22Rv1 (cell line): ENCODE measurements around the gene PLEKHA6.

ENCODE experiments used
- H3K27ac ChIP-seq: fragments of 450-650 bp; 2 replicates; pipeline ENCODE4 v1.5.1; 2017
- ZFX ChIP-seq: fragments of 450-650 bp; IDR thresholded peaks from 2 replicates; pipeline ENCODE4 v1.6.1; 2017; ENCODE audit warnings: antibody characterized with exemption, borderline replicate concordance
- TF ChIP-seq, protein P1 (sequence below): fragments of 450-650 bp; IDR thresholded peaks from 2 replicates; pipeline ENCODE4 v1.5.1; 2017; ENCODE audit warnings: mild to moderate bottlenecking

The PLEKHA6 gene

DNA sequence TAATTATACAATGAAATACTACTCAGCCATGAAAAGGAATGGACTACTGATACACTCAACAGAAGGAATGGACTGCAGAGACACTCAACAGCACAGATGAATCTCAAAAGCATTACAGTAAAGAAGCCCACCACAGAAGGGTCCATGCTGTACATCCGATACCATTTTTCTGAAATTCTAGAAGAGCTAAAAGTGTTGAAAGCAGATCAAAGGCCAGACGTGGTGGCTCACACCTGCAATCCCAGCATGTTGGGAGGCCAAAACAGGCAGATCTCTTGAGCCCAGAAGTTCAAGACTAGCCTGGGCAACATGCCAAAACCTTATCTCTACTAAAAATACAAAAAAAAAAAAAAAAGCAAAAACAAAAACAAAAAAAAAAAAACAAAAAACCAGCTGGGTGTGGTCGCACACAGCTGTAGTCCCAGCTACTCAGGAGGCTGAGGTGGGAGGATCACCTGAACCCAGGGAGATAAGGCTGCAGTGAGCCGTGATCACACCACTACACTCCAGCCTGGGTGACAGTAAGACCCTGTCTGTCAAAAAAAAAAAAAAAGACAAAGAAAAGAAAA, 36.4 kb upstream of the PLEKHA6 start:
- TF ChIP-seq, protein P1, sequence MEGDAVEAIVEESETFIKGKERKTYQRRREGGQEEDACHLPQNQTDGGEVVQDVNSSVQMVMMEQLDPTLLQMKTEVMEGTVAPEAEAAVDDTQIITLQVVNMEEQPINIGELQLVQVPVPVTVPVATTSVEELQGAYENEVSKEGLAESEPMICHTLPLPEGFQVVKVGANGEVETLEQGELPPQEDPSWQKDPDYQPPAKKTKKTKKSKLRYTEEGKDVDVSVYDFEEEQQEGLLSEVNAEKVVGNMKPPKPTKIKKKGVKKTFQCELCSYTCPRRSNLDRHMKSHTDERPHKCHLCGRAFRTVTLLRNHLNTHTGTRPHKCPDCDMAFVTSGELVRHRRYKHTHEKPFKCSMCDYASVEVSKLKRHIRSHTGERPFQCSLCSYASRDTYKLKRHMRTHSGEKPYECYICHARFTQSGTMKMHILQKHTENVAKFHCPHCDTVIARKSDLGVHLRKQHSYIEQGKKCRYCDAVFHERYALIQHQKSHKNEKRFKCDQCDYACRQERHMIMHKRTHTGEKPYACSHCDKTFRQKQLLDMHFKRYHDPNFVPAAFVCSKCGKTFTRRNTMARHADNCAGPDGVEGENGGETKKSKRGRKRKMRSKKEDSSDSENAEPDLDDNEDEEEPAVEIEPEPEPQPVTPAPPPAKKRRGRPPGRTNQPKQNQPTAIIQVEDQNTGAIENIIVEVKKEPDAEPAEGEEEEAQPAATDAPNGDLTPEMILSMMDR, result no peak
- TF ChIP-seq ZFX, result no peak
- no peak overlapping the region for H3K27ac ChIP-seq

DNA sequence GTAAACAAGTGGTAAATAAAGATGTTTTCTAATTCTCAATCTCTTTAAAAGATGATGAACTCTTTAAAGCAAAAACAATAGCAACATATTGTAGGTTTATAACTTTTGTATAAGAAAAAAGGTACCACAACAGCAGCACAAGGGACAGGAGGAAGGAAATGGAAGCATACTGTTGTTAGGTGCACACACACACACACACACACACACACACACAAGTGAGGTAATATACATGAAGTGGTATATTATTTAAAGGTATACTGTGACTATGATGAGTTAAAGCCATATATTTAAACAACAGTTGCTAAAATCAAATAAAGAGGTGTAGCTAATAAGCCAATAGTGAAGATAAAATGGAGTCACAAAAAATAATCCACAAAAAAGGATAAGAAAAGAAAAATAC, 31.9 kb upstream of the PLEKHA6 start:
- no peak for TF ChIP-seq ZFX
- TF ChIP-seq, protein P1, result no peak
- H3K27ac ChIP-seq, result no peak overlapping the region

DNA sequence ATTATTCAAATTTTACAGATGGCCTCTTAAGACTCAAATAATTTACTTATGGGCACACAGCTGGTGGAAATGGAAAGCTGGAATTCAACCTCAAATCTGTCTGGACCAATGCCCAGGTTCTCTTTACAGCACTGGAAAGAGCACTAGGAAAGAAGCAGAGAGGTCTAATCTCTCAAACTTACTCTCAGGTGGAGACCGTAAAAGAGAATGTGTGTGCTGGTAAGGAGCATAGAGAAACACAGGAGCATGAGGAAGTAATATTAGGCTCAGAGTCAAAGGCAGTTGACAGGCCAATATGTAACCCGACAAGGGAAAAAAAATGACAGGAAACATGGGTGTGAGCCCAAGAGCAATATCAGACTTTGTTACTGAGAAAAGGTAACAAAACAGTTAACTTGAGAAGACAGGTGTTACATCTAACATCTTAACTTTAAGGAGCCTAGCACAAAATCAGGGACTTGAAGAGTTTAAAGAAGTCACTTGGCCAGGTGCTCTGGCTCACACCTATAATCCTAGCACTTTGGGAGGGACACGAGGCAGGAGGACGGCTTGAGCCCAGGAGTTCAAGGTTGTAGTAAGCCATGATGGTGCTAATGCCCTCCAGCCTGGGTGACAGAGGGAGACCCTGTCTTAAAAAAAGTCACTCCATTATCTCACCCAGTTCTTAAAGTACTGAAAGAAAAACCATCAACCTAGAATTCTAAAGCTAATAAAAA, 31.2 kb upstream of the PLEKHA6 start:
- no peak overlapping the region for H3K27ac ChIP-seq
- TF ChIP-seq, protein P1, result no peak
- TF ChIP-seq ZFX, result no peak

DNA sequence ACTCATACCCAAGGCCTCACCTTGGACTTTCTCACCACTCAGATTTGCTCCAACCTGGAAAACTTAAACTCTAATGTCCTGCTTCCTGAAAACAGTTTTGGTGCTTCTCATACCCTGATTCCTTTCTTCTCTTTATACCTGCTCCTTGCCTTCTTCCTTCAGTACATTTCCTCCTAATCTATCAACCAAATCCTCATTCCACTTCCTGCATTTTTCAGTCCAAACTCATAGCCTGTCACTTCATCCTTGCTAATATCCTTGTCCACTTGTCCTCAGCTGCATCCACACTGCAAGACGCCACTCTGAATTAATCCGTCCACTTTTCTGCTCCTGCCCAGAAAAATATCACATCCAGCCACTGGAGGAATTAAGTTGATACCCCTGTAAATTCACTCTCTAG, 26.0 kb upstream of the PLEKHA6 start:
- H3K27ac ChIP-seq, result no peak overlapping the region
- TF ChIP-seq ZFX, result no peak
- TF ChIP-seq, protein P1, result no peak

DNA sequence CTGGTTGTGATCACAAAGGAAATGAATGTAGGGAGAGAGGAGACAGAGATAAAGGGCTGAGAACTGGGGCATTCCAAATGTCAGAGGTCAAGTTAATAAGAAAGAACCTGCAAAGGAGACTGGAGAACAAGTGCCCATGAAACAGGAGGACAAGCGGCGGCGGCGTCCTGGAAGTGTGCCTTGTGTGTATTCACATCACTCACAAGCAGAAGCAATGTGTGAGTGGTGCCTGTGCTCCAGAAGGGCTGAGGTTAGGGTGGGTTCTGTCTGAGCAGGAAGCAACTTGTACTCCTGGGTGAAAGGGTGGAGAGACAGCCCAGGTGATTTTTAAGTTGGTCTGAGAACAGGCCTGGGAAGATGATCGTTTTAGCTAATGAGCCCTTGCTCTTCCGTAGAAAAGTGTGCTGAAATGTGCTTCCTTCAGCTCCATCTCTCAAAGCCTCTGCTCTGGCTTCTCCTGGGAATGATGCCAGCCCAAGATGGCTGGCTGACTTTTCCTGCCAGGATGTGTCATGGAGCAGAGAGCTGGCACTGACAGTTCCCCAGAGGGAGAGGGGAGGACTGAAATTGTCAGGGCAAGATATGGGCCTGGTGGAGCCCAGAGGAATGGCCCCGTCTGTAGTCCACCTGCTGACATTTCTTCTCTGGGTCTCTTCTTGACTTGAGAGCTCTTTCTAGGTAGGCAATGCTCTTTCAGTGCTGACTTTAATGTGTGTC, 25.1 kb upstream of the PLEKHA6 start:
- no peak for TF ChIP-seq ZFX
- TF ChIP-seq, protein P1, result no peak
- no peak overlapping the region for H3K27ac ChIP-seq

DNA sequence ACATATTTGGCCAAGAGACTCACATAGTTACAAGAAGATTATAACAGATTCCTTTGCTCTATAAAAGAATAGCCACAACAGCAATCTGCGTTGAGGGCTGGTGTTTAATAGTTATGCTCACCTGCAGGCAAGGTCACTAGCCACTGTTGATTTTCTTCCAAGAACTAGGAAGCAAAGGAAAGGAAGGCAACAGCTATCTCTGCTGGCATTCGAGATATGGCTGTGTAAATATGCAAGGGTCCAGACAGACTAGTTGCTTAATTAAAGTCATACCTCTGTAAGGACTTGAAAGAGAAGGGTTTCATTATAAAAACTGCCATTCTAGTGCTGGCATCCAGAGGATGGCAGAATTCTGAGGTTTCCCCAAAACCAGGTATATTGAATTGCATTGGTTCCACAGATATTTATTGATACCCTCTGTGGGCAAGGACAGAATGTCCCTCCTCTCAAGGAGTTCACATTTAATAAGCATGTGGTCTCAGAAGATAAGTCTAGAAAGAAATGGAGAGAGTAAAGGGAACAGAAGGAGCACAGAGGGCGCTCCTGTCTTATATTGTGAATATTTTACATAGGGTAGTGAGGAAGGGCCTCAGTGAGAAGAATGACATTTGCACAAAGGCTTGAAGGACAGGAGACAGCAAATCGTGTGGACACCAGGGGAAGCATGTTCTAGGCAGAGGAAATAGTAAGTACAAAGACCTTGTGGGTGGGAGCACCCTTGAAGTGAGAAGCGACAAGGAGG, 23.6 kb upstream of the PLEKHA6 start:
- TF ChIP-seq ZFX, result no peak
- TF ChIP-seq, protein P1, result no peak
- H3K27ac ChIP-seq, result no peak overlapping the region
